Natural killer cell (primary cell): ENCODE data around the gene CDADC1. TPM values are rescaled to one million over a fixed set of nuclear protein-coding genes. Genes with fewer than 3 reads are reported as not detected.
"Not testable (repeated sequence)": the region's sequence is repeated elsewhere in the genome, so short reads cannot be mapped to it uniquely, and the experiment has no call there.

Experiments
- ATAC-seq, 3 donors: fragments of 150-1000 bp in 2 of 3; fragments of 200-7000 bp in 1 of 3; cut with Tn5 transposase; 1 replicate in 1 of 3; 2 replicates in 2 of 3; pipeline ENCODE4 v1.10.0; 2021; ENCODE audit warnings: mild to moderate bottlenecking in 2 of 3, moderate library complexity in 2 of 3
- DNase-seq, 2 donors: peaks; one replicate each; pipeline versions ENCODE4 v3.0.0 to v3.0.0-alpha.2; 2013 to 2021; ENCODE audit warnings: mixed read lengths in 1 of 2
- H3K27ac ChIP-seq: one replicate; pipeline ENCODE4 v1.5.1; 2013; ENCODE audit warnings: mild to moderate bottlenecking, low read length
- H3K27me3 ChIP-seq: one replicate; pipeline ENCODE4 v1.6.1; 2013; ENCODE audit warnings: low read length; ENCODE audit not compliant: control insufficient read depth, insufficient read depth
- H3K36me3 ChIP-seq: one replicate; pipeline ENCODE4 v1.6.1; 2013; ENCODE audit warnings: low read length; ENCODE audit not compliant: control insufficient read depth, insufficient read depth
- H3K4me1 ChIP-seq: one replicate; pipeline ENCODE4 v1.6.1; 2013; ENCODE audit warnings: low read length; ENCODE audit not compliant: control insufficient read depth, insufficient read depth
- H3K4me3 ChIP-seq: one replicate; pipeline ENCODE4 v1.5.1; 2013; ENCODE audit warnings: low read length
- H3K9me3 ChIP-seq: one replicate; pipeline ENCODE4 v1.6.1; 2013; ENCODE audit warnings: low read length; ENCODE audit not compliant: control insufficient read depth, insufficient read depth
- H3K27ac Mint-ChIP-seq, 2 donors: one replicate each; pipeline ENCODE4 v1.8.0; 2022; ENCODE audit warnings: mild to moderate bottlenecking in 2 of 2, mixed read lengths in 2 of 2, moderate library complexity in 1 of 2
- H3K27me3 Mint-ChIP-seq, 2 donors: one replicate each; pipeline ENCODE4 v1.8.0; 2022; ENCODE audit warnings: low read depth in 2 of 2, mixed read lengths in 2 of 2
- H3K36me3 Mint-ChIP-seq: one replicate; pipeline ENCODE4 v1.8.0; 2022; ENCODE audit warnings: mixed read lengths
- H3K4me1 Mint-ChIP-seq, 2 donors: one replicate each; pipeline ENCODE4 v1.8.0; 2022; ENCODE audit warnings: mixed read lengths in 2 of 2
- H3K4me3 Mint-ChIP-seq: one replicate; pipeline ENCODE4 v1.8.0; 2022; ENCODE audit warnings: mild to moderate bottlenecking, moderate library complexity, mixed read lengths
- H3K9me3 Mint-ChIP-seq, 2 donors: one replicate each; pipeline ENCODE4 v1.8.0; 2022; ENCODE audit warnings: mixed read lengths in 2 of 2
- whole genome bisulfite sequencing: methylation state at CpG from one replicate; pipeline ENCODE4 v1.1.7; 2013; ENCODE audit warnings: missing lambda C conversion rate; ENCODE audit not compliant: insufficient coverage; 5-methylcytosine and 5-hydroxymethylcytosine counted together
- intact Hi-C: fragments of 100-400 bp; cut with micrococcal nuclease; formaldehyde crosslinking; loops from one replicate; pipeline ENCODE4 v1.14.2; 2022
- total RNA-seq, 4 donors: library from RNA; stranded (reverse); fragments of 120-200 nt in 1 of 4; gene quantifications; one replicate each; pipeline versions ENCODE4 v1.2.3 to v1.2.4, GENCODE V29; 2013 to 2022
- TF ChIP-seq, protein P1 (sequence below): fragments of 200-600 bp; IDR thresholded peaks from one replicate; pipeline ENCODE4 v1.8.0; 2022; ENCODE audit warnings: antibody characterized with exemption

CDADC1 gene
- total RNA-seq, 3 donors from 2014 or later (not counting 1 experiment from before 2014, with no cell fraction given): 32.0 to 39.4 (median 33.6) TPM

DNA sequence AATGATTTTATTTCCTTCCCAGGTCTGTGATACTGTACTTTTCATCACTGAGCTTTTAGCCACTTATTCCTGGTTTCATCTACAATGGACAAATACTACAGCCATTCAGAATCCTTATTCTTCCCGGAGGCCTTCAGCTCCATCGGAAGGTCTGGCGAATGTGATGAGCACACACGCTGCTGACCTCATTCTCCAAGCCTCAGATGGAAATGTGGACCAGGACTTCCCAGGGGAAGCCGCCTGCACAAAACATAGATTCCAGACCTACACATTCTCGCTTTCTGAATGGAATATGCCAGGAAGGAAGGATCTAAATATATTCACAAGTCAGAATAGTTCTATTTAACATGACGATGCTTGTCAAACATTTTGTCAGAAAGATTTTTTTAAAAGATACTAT lies 75.6 kb downstream of the CDADC1 start:
- Histone ChIP-seq H3K4me3 (no peak overlapping the region), H3K27me3 (no peaks in the 10 kb centered on the region), H3K4me1 (no peaks in the 10 kb centered on the region), H3K9me3 (no peaks in the 10 kb centered on the region), H3K36me3 (no peaks in the 10 kb centered on the region), H3K27ac (no peak overlapping the region)
- Mint-ChIP-seq H3K27ac (no peak overlapping the region), H3K27me3 (no peaks in the 10 kb centered on the region), H3K9me3 (no peaks in the 10 kb centered on the region), H3K36me3 (no peaks in the 10 kb centered on the region), H3K4me3 (no peak overlapping the region), H3K4me1 (no peaks in the 10 kb centered on the region)
- intact Hi-C loops: no loop called here
- DNase-seq: no peak
- TF ChIP-seq, protein P1, sequence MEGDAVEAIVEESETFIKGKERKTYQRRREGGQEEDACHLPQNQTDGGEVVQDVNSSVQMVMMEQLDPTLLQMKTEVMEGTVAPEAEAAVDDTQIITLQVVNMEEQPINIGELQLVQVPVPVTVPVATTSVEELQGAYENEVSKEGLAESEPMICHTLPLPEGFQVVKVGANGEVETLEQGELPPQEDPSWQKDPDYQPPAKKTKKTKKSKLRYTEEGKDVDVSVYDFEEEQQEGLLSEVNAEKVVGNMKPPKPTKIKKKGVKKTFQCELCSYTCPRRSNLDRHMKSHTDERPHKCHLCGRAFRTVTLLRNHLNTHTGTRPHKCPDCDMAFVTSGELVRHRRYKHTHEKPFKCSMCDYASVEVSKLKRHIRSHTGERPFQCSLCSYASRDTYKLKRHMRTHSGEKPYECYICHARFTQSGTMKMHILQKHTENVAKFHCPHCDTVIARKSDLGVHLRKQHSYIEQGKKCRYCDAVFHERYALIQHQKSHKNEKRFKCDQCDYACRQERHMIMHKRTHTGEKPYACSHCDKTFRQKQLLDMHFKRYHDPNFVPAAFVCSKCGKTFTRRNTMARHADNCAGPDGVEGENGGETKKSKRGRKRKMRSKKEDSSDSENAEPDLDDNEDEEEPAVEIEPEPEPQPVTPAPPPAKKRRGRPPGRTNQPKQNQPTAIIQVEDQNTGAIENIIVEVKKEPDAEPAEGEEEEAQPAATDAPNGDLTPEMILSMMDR: no peak
- ATAC-seq: no peak
- WGBS: 96% methylated on average over 7 of the region's 7 CpGs

DNA sequence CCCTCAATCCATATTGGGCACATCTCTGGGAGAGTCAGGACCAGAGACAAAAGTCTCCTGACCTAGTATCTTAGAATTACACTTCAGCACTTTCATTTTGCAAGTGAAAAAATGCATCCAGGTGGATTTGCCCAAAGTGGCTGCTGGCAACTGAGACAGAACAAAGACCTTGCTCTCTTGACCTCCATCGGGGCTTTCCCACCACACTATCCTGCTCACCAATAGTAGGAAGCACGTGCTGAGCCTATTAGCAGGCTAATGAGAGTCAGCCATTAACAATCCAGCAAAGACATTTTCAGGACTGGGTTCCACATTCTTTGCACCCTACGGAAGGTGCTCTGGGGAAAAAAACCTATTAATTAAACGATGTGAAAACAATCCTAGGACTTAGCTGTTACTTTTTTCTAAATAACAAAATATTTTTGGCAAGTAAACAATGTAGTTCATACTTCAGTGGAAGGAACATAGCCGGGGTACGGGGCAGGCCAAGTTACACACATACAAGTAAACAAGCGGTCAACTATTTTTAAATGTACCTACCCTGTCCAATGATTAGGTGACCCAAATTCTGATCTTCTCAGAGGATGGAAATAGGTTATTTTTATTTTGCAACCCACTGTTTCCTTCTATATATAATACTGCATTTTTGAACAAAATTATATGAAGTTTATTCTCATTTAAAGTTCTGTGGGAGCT lies 78.6 kb downstream of the CDADC1 start:
- no peak overlapping the region for H3K27ac Mint-ChIP-seq
- no peak for DNase-seq
- WGBS: 94% methylated on average over 4 of the region's 7 CpGs
- no peaks in the 10 kb centered on the region for H3K27me3 Mint-ChIP-seq
- no peaks in the 10 kb centered on the region for H3K4me1 Mint-ChIP-seq
- H3K4me3 ChIP-seq: no peak overlapping the region
- TF ChIP-seq, protein P1: no peak
- H3K27me3 ChIP-seq: no peaks in the 10 kb centered on the region
- H3K36me3 Mint-ChIP-seq: no peaks in the 10 kb centered on the region
- H3K27ac ChIP-seq: no peak overlapping the region
- no peaks in the 10 kb centered on the region for H3K4me1 ChIP-seq
- H3K4me3 Mint-ChIP-seq: no peak overlapping the region
- no peaks in the 10 kb centered on the region for H3K36me3 ChIP-seq
- intact Hi-C loops: no loop called here
- no peaks in the 10 kb centered on the region for H3K9me3 Mint-ChIP-seq
- ATAC-seq: no peak
- H3K9me3 ChIP-seq: no peaks in the 10 kb centered on the region

DNA sequence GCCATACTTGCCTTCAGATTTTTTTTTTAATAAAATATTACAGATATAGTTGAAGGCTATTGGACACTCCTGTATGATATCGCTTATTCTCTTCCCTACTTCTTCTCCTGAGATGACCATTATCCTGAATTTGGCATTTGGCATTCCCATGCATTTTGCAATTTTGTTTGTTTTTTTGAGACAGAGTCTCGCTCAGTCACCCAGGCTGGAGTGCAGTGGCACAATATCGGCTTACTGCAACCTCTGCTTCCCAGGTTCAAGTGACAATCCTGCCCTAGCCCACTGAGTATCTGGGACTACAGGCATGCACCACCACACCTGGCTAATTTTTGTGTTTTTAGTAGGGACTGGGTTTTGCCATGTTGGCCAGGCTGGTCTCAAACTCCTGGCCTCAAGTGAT lies 79.4 kb downstream of the CDADC1 start:
- ATAC-seq, H3K36me3 ChIP-seq, H3K27me3 ChIP-seq, H3K4me3 ChIP-seq, H3K9me3 Mint-ChIP-seq, H3K27ac Mint-ChIP-seq, H3K36me3 Mint-ChIP-seq, H3K27ac ChIP-seq, intact Hi-C loops, DNase-seq, H3K27me3 Mint-ChIP-seq, H3K4me1 Mint-ChIP-seq, H3K9me3 ChIP-seq, H3K4me3 Mint-ChIP-seq, H3K4me1 ChIP-seq: not testable (repeated sequence)
- WGBS: 99% methylated on average over 3 of the region's 3 CpGs

DNA sequence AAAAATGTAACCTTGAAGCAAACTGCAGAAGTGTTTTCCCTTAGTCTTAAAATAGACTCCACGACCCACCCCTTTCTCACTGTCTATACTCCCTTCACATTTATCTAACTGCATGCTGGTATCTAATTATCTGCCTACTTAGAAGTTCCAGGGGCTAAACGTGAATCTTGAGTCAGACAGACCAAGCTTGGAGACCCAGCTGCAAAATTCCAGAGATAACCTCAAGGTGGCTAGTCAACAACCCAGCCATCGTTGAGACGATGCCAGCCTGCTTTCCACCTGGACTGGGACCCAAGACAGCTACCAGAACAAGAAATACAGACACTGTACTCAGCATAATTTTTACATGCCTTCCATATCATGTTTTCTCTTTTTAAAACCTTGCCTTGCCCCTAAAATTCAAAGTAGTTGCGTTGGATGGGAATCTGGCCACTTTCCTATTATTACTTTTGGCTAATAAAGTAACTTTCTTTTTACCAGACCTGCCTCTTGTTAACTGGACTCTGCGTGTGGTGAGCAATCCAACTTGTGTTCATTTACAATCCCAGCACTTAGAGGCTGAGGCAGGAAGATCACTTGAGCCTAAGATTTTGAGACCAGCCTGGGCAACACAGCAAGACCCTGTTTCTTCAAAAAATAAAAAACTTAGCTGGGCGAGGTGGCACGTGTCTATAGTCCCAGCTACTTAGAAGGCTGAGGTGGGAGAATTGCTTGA lies 82.3 kb downstream of the CDADC1 start:
- Histone ChIP-seq H3K4me1 (no peaks in the 10 kb centered on the region), H3K9me3 (no peaks in the 10 kb centered on the region), H3K27me3 (no peaks in the 10 kb centered on the region), H3K4me3 (no peak overlapping the region), H3K36me3 (no peaks in the 10 kb centered on the region), H3K27ac (no peak overlapping the region)
- Mint-ChIP-seq H3K27ac (no peak overlapping the region), H3K4me1 (no peaks in the 10 kb centered on the region), H3K36me3 (no peaks in the 10 kb centered on the region), H3K9me3 (no peaks in the 10 kb centered on the region), H3K27me3 (no peaks in the 10 kb centered on the region), H3K4me3 (no peak overlapping the region)
- ATAC-seq (no peak), DNase-seq (no peak)
- WGBS: 94% methylated on average over 8 of the region's 8 CpGs
- TF ChIP-seq, protein P1: no peak
- intact Hi-C loops: no loop called here
